Esophagus squamous epithelium (tissue), 5 donors: ENCODE data around the gene BBS4. TPM values are rescaled to one million over a fixed set of nuclear protein-coding genes. Genes with fewer than 3 reads are reported as not detected.
A peak's percentile ranks its signal among the peaks of the same experiment; 100 is the strongest.

ENCODE experiments used
- DNase-seq: peaks from one replicate; lab custom pipeline; 2025; lab: John Stamatoyannopoulos, UW
- H3K27ac ChIP-seq, 4 donors: fragments of 200-600 bp; sonication (generic); one replicate each; pipeline ENCODE4 v1.5.1; 2016 to 2019; ENCODE audit warnings: mild to moderate bottlenecking in 1 of 4
- H3K27me3 ChIP-seq, 4 donors: fragments of 200-600 bp; sonication (generic); 1 replicate in 3 of 4; 2 replicates in 1 of 4; pipeline versions ENCODE4 v1.5.1 to v1.6.0; 2017 to 2021; ENCODE audit warnings: antibody characterized with exemption in 1 of 4
- H3K36me3 ChIP-seq, 3 donors: fragments of 200-600 bp; sonication (generic); one replicate each; pipeline ENCODE4 v1.5.1; 2016 to 2019
- H3K4me1 ChIP-seq, 3 donors: fragments of 200-600 bp; sonication (generic); one replicate each; pipeline ENCODE4 v1.5.1; 2017 to 2019
- H3K4me3 ChIP-seq, 4 donors: fragments of 200-600 bp; sonication (generic); 1 replicate in 3 of 4; 2 replicates in 1 of 4; pipeline ENCODE4 v1.5.1; 2016 to 2019; ENCODE audit warnings: mild to moderate bottlenecking in 2 of 4, moderate library complexity in 1 of 4
- H3K9me3 ChIP-seq, 3 donors: fragments of 200-600 bp; sonication (generic); one replicate each; pipeline ENCODE4 v1.5.1; 2016 to 2019
- CTCF ChIP-seq, 6 experiments: fragments of 450-650 bp in 4 of 6; fragments of 200-600 bp in 2 of 6; sonication (generic) in 2 of 6; IDR thresholded peaks; one replicate each; pipeline ENCODE4 v1.5.1; 2016 to 2019; ENCODE audit warnings: antibody characterized with exemption in 6 of 6, mild to moderate bottlenecking in 4 of 6, moderate library complexity in 4 of 6
- POLR2A ChIP-seq, 4 donors: fragments of 450-650 bp; IDR thresholded peaks; one replicate each; pipeline ENCODE4 v1.6.1; 2017; ENCODE audit warnings: antibody characterized with exemption in 4 of 4, mild to moderate bottlenecking in 4 of 4, moderate library complexity in 3 of 4
- WGBS, 2 donors: methylation state at CpG; one replicate each; pipeline ENCODE4 v1.1.5; 2018; 5-methylcytosine and 5-hydroxymethylcytosine counted together
- intact Hi-C: fragments of 100-400 bp; cut with DNase I; formaldehyde crosslinking; loops from one replicate; pipeline ENCODE4 v1.15.0; 2022
- total RNA-seq, 4 donors: library from RNA; depleted of rRNA; stranded (reverse); fragments of >200 nt; gene quantifications; one replicate each; pipeline ENCODE4 v1.1.0, GENCODE V29; 2016
- donor health status: DM: yes; HTN: yes; CAD: no.

The BBS4 gene
- total RNA-seq, 4 donors from 2014 or later: 2.8 to 15.3 (median 9.5) TPM

GRCh38 chr15:72783640-72784455 lies 97.8 kb downstream of the BBS4 start, which contains the start of gene ADPGK:
TSS of gene ADPGK (minus strand) at chr15:72783758. CDS start at chr15:72783691, 67 bp downstream.
- TF ChIP-seq POLR2A (IDR thresholded peaks at IDR 0.05) (peak in 3 of 4 donors; percentile 90 to 93 (median 91)), CTCF (IDR thresholded peaks at IDR 0.05) (peak; percentile 34 to 71 (median 55))
- no peaks in the 10 kb centered on the region for H3K27me3 ChIP-seq
- H3K4me1 ChIP-seq: peaks cover 12 to 44% (median 20%) of the 10 kb centered on the region in 3 donors
- H3K36me3 ChIP-seq: peaks cover 0 to 23% (median 0%) of the 10 kb centered on the region in 3 donors
- no peaks in the 10 kb centered on the region for H3K9me3 ChIP-seq
- peak within 1 kb of the TSS; percentile 91 to 98 (median 94) for H3K27ac ChIP-seq
- WGBS, 2 donors: 0 to 1% methylated on average over 19 of the region's 68 CpGs
- intact Hi-C loops: no loop called here
- DNase-seq: peak; percentile 62
- H3K4me3 ChIP-seq: peak within 1 kb of the TSS; percentile 68 to 88 (median 78)

- Histone ChIP-seq H3K27me3 (no peaks in the 10 kb centered on the region), H3K36me3 (peaks cover 0 to 17% (median 0%) of the 10 kb centered on the region in 3 donors), H3K9me3 (no peaks in the 10 kb centered on the region), H3K4me3 (peak overlapping the region; percentile 68 to 88 (median 78)), H3K4me1 (peaks cover 12 to 43% (median 20%) of the 10 kb centered on the region in 3 donors), H3K27ac (peak overlapping the region; percentile 91 to 98 (median 94))
- intact Hi-C loops: no loop called here
- DNase-seq: no peak
- whole genome bisulfite sequencing, 2 donors: 37 to 41% methylated on average over 7 of the region's 7 CpGs
- TF ChIP-seq CTCF (IDR thresholded peaks at IDR 0.05): no peak
- no peak for TF ChIP-seq POLR2A (IDR thresholded peaks at IDR 0.05)
These were observed 98.5 kb downstream of the BBS4 start for GRCh38 chr15:72784456-72784876.

GRCh38 chr15:72785432-72785831 lies 99.4 kb downstream of the BBS4 start:
- WGBS, 2 donors: 63 to 77% methylated on average over 4 of the region's 4 CpGs
- intact Hi-C loops: loop anchor here (5.0 kb wide), 1 partner anchor 297 kb away; no protein-coding TSS in a partner anchor
- no peaks in the 10 kb centered on the region for H3K27me3 ChIP-seq
- H3K36me3 ChIP-seq: peaks cover 0 to 8% (median 0%) of the 10 kb centered on the region in 3 donors
- H3K4me1 ChIP-seq: peaks cover 12 to 33% (median 20%) of the 10 kb centered on the region in 3 donors
- H3K4me3 ChIP-seq: no peak overlapping the region
- DNase-seq: no peak
- no peak for TF ChIP-seq CTCF (IDR thresholded peaks at IDR 0.05)
- no peak for TF ChIP-seq POLR2A (IDR thresholded peaks at IDR 0.05)
- H3K9me3 ChIP-seq: no peaks in the 10 kb centered on the region
- peak overlapping the region in 3 of 4 donors; percentile 13 to 97 (median 92) for H3K27ac ChIP-seq

- TF ChIP-seq CTCF (IDR thresholded peaks at IDR 0.05) (no peak), POLR2A (IDR thresholded peaks at IDR 0.05) (no peak)
- H3K4me1 ChIP-seq: peaks cover 12 to 29% (median 20%) of the 10 kb centered on the region in 3 donors
- no peak overlapping the region for H3K4me3 ChIP-seq
- intact Hi-C loops: loop anchor here (5.0 kb wide), 1 partner anchor 296 kb away; no protein-coding TSS in a partner anchor
- peaks cover 0 to 4% (median 0%) of the 10 kb centered on the region in 3 donors for H3K36me3 ChIP-seq
- WGBS, 2 donors: 76 to 90% methylated on average over 1 to 2 of the region's 2 CpGs
- DNase-seq: no peak
- no peaks in the 10 kb centered on the region for H3K27me3 ChIP-seq
- H3K27ac ChIP-seq: peak overlapping the region in 1 of 4 donors; percentile 92
- no peaks in the 10 kb centered on the region for H3K9me3 ChIP-seq
These were observed 99.8 kb downstream of the BBS4 start for GRCh38 chr15:72785841-72786240.

- H3K4me3 ChIP-seq: no peak overlapping the region
- TF ChIP-seq POLR2A (IDR thresholded peaks at IDR 0.05) (no peak), CTCF (IDR thresholded peaks at IDR 0.05) (no peak)
- no peaks in the 10 kb centered on the region for H3K36me3 ChIP-seq
- DNase-seq: no peak
- no peak overlapping the region for H3K27ac ChIP-seq
- H3K4me1 ChIP-seq: peaks cover 12 to 27% (median 20%) of the 10 kb centered on the region in 3 donors
- H3K9me3 ChIP-seq: no peaks in the 10 kb centered on the region
- WGBS, 2 donors: 86 to 87% methylated on average over 3 to 4 of the region's 4 CpGs
- no peaks in the 10 kb centered on the region for H3K27me3 ChIP-seq
- intact Hi-C loops: loop anchor here (5.0 kb wide), 1 partner anchor 296 kb away; no protein-coding TSS in a partner anchor
These were observed 100.2 kb downstream of the BBS4 start for GRCh38 chr15:72786242-72786641.
